HepG2 (cell line): ENCODE measurements around the gene PPP4R2. TPM values are rescaled to one million over a fixed set of nuclear protein-coding genes. Genes with fewer than 3 reads are reported as not detected.

Experiments
- ATAC-seq: fragments of 200-7000 bp; cut with Tn5 transposase; 3 replicates; pipeline ENCODE4 v1.9.1; 2020; ENCODE audit warnings: mild to moderate bottlenecking, moderate library complexity
- BruUV-seq: library from RNA; stranded (reverse); fragments of 400-500 nt; replicated peaks from 2 replicates; lab custom pipeline; 2021; lab: Mats Ljungman, UMichigan
- CTCF ChIA-PET: fragments of 300-600 bp; formaldehyde crosslinking; extraction: SDS; loops from one replicate; lab custom pipeline; 2021; ENCODE audit warnings: low total read pairs, inconsistent platforms, low intra/inter-chr PET ratio; lab: Yijun Ruan, JAX
- POLR2A ChIA-PET: fragments of 350-600 bp; sonication (Branson Sonifier 250); formaldehyde crosslinking; loops from one replicate; lab custom pipeline; 2020; ENCODE audit warnings: antibody characterized with exemption, inconsistent platforms; lab: Yijun Ruan, JAX
- DNase-seq: peaks from one replicate; pipeline ENCODE4 v3.0.0-alpha.2; 2015; ENCODE audit warnings: low spot score
- FAIRE-seq: peaks from 3 replicates; lab custom pipeline; 2011; peaks lifted over from hg19 to GRCh38; lab: Jason Lieb, UNC
- H2AFZ ChIP-seq: one replicate; pipeline ENCODE4 v1.6.1; 2011; ENCODE audit warnings: low read length, inconsistent platforms
- H3K27ac ChIP-seq: fragments of 300-600 bp; 3 replicates; pipeline ENCODE4 v1.8.0; 2011; ENCODE audit warnings: mixed run types, mild to moderate bottlenecking, mixed read lengths, low read length, inconsistent platforms; ENCODE audit not compliant: insufficient read depth; ENCODE audit errors: extremely low read length
- H3K27me3 ChIP-seq, 2 experiments: fragments of 200-600 bp in 1 of 2; 2 replicates in 1 of 2; 3 replicates in 1 of 2; pipeline versions ENCODE4 v1.6.0 to v1.8.0; 2011; ENCODE audit warnings: low read length in 2 of 2, mild to moderate bottlenecking in 2 of 2, moderate library complexity in 2 of 2, inconsistent platforms in 1 of 2; ENCODE audit not compliant: insufficient read depth in 2 of 2, control insufficient read depth in 1 of 2
- H3K36me3 ChIP-seq, 2 experiments: fragments of 200-600 bp in 1 of 2; replicated peaks in 1 of 2; 2 replicates in 1 of 2; 3 replicates in 1 of 2; pipeline versions ENCODE4 v1.5.1 to v1.8.0; 2011; ENCODE audit warnings: low read length in 2 of 2, inconsistent platforms in 1 of 2; ENCODE audit not compliant: insufficient read depth in 2 of 2, control insufficient read depth in 1 of 2
- H3K4me1 ChIP-seq: 2 replicates; pipeline ENCODE4 v1.5.1; 2012; ENCODE audit warnings: low read length, inconsistent platforms; ENCODE audit not compliant: insufficient read depth
- H3K4me2 ChIP-seq: 2 replicates; pipeline ENCODE4 v1.6.0; 2011; ENCODE audit warnings: low read depth, low read length, inconsistent platforms
- H3K4me3 ChIP-seq, 3 experiments: fragments of 200-600 bp in 1 of 3; sonication (generic), shearing (Covaris generic) in 1 of 3; replicated peaks in 1 of 3; 2 replicates each; pipeline ENCODE4 v1.5.1; 2011 to 2016; ENCODE audit warnings: low read length in 3 of 3, inconsistent platforms in 2 of 3, low read depth in 2 of 3, mild to moderate bottlenecking in 2 of 3, control low read depth in 1 of 3, mixed read lengths in 1 of 3; ENCODE audit not compliant: insufficient read depth in 1 of 3
- H3K79me2 ChIP-seq: one replicate; pipeline ENCODE4 v1.6.1; 2011; ENCODE audit warnings: low read length, inconsistent platforms; ENCODE audit not compliant: insufficient read depth
- H3K9ac ChIP-seq: 2 replicates; pipeline ENCODE4 v1.6.0; 2011; ENCODE audit warnings: mild to moderate bottlenecking, low read depth, low read length, inconsistent platforms; ENCODE audit not compliant: insufficient read depth
- H3K9me3 ChIP-seq: 2 replicates; pipeline ENCODE4 v1.5.1; 2012; ENCODE audit warnings: mild to moderate bottlenecking, low read length
- H4K20me1 ChIP-seq: 2 replicates; pipeline ENCODE4 v1.6.0; 2011; ENCODE audit warnings: inconsistent platforms, mild to moderate bottlenecking, low read length, moderate library complexity; ENCODE audit not compliant: insufficient read depth
- BRF2 ChIP-seq: sonication (generic); formaldehyde crosslinking; IDR thresholded peaks from 2 replicates; pipeline ENCODE4 v1.8.1; 2022; ENCODE audit warnings: mild to moderate bottlenecking, missing genetic modification reagents
- CBX1 ChIP-seq: IDR thresholded peaks from one replicate; pipeline ENCODE4 v1.6.1; 2016; ENCODE audit warnings: antibody characterized with exemption, low read depth
- ESRRA ChIP-seq: sonication (generic); formaldehyde crosslinking; IDR thresholded peaks from 2 replicates; pipeline ENCODE4 v1.5.1; 2020; ENCODE audit warnings: mild to moderate bottlenecking, low read depth, missing genetic modification reagents
- FOXA3 ChIP-seq: IDR thresholded peaks from 2 replicates; pipeline ENCODE4 v1.6.1; 2016; ENCODE audit warnings: missing genetic modification reagents, missing compliant biosample characterization
- FOXC1 ChIP-seq: sonication (generic); formaldehyde crosslinking; IDR thresholded peaks from 2 replicates; pipeline ENCODE4 v1.8.0; 2022; ENCODE audit warnings: mild to moderate bottlenecking, missing genetic modification reagents, borderline replicate concordance
- HOXD1 ChIP-seq: sonication (generic); formaldehyde crosslinking; IDR thresholded peaks from 2 replicates; pipeline ENCODE4 v1.5.0; 2020; ENCODE audit warnings: missing genetic modification reagents
- MAFK ChIP-seq, 2 experiments: IDR thresholded peaks in 1 of 2; conservative IDR thresholded peaks in 1 of 2; 2 replicates each; pipeline ENCODE4 v1.6.1; 2011; ENCODE audit warnings: improper control_type of control experiment in 2 of 2, low read length in 2 of 2
- PHF5A ChIP-seq: IDR thresholded peaks from one replicate; pipeline ENCODE4 v1.6.1; 2018; ENCODE audit warnings: low read depth, missing genetic modification reagents; ENCODE audit not compliant: unreplicated experiment
- PITX1 ChIP-seq: sonication (generic); formaldehyde crosslinking; IDR thresholded peaks from 2 replicates; pipeline ENCODE4 v1.5.1; 2020; ENCODE audit warnings: mild to moderate bottlenecking, missing genetic modification reagents
- RORA ChIP-seq: sonication (generic); formaldehyde crosslinking; IDR thresholded peaks from 2 replicates; pipeline ENCODE4 v1.5.0; 2020; ENCODE audit warnings: mild to moderate bottlenecking, missing genetic modification reagents, moderate library complexity
- SIN3B ChIP-seq: fragments of 150-350 bp; IDR thresholded peaks from 2 replicates; pipeline ENCODE4 v1.6.1; 2014; ENCODE audit warnings: low read length
- TBL1XR1 ChIP-seq: fragments of 150-350 bp; IDR thresholded peaks from 2 replicates; pipeline ENCODE4 v1.6.1; 2014; ENCODE audit warnings: borderline replicate concordance, low read length; ENCODE audit not compliant: partially characterized antibody
- ZBTB4 ChIP-seq: sonication (generic); formaldehyde crosslinking; IDR thresholded peaks from 2 replicates; pipeline ENCODE4 v1.4.0; 2020; ENCODE audit warnings: missing genetic modification reagents, mild to moderate bottlenecking, borderline replicate concordance
- ZNF510 ChIP-seq: sonication (generic); formaldehyde crosslinking; IDR thresholded peaks from 2 replicates; pipeline ENCODE4 v1.4.0; 2020; ENCODE audit warnings: low read depth, mild to moderate bottlenecking, missing genetic modification reagents
- WGBS: methylation state at CpG from one replicate; pipeline ENCODE4 v1.1.6; 2017; ENCODE audit warnings: low lambda C conversion rate; 5-methylcytosine and 5-hydroxymethylcytosine counted together
- in situ Hi-C: cut with HindIII; loops from 2 replicates; pipeline ENCODE4 v1.10.0; 2017; ENCODE audit warnings: low pct_unique_long_range_greater_than_20kb; ENCODE audit not compliant: extremely low pct_ligation_motif_present
- intact Hi-C: fragments of 100-400 bp; cut with micrococcal nuclease; formaldehyde crosslinking; loops from one replicate; pipeline ENCODE4 v1.10.0; 2022; ENCODE audit not compliant: unreplicated experiment
- polyA plus RNA-seq, 8 experiments: library from polyadenylated mRNA; depleted of rRNA in 3 of 8; stranded (reverse) in 7 of 8; unstranded in 1 of 8; fragments of >200 nt; fragmentation: Illumina TruSeq in 4 of 8; extraction: Trizol in 4 of 8; gene quantifications; 2 replicates each; pipeline versions ENCODE4 v1.2.1 to v1.2.3, GENCODE V29; 2011 to 2016; ENCODE audit warnings: low read depth in 4 of 8, missing spikeins in 1 of 8, mixed read lengths in 1 of 8; ENCODE audit not compliant: insufficient read depth in 1 of 8
- total RNA-seq, 5 experiments: library from RNA; depleted of rRNA; stranded (reverse); fragments of >200 nt; fragmentation: Illumina TruSeq; extraction: Trizol; gene quantifications; 2 replicates each; pipeline ENCODE4 v1.2.3, GENCODE V29; 2016; ENCODE audit warnings: low read depth in 1 of 5
- TF ChIP-seq, protein P1 (sequence below): IDR thresholded peaks from 2 replicates; pipeline ENCODE4 v1.4.0; 2020; ENCODE audit warnings: mild to moderate bottlenecking, missing genetic modification reagents

PPP4R2 gene
- total and polyA plus RNA-seq, 2 of the 13 experiments (the other 11 are each of a cell fraction or from before 2014, with no cell fraction given): 22.3 to 161 TPM

DNA sequence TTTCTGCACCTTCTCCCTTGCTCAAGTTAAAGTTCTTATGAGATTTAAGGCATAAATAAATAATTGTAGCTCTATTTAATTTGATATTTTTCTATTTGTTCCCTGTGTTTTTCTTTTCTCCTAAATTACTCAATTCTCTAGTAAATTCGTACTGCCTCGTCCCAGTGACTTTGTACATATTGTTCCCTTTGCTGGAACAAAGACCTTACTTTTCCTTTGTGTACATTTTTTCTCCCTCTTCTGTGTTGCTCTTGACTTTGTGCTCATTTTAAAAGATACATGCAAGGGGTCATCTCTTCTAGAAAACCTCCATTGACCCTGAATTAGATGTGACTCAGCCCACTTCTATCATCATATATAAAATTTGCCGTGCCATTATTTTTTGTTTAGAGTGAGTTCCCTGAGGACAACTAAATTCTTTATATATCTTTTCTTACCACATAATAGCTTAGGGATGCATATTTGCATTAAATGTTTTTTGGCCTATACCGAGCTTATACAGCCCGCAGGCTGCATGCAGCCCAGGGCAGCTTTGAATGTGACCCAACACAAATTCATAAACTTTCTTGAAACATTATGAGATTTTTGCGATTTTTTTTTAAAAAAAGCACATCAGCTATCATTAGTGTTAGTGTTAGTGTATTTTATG is 29.6 kb downstream of the PPP4R2 start (continued):
- TF ChIP-seq, protein P1, sequence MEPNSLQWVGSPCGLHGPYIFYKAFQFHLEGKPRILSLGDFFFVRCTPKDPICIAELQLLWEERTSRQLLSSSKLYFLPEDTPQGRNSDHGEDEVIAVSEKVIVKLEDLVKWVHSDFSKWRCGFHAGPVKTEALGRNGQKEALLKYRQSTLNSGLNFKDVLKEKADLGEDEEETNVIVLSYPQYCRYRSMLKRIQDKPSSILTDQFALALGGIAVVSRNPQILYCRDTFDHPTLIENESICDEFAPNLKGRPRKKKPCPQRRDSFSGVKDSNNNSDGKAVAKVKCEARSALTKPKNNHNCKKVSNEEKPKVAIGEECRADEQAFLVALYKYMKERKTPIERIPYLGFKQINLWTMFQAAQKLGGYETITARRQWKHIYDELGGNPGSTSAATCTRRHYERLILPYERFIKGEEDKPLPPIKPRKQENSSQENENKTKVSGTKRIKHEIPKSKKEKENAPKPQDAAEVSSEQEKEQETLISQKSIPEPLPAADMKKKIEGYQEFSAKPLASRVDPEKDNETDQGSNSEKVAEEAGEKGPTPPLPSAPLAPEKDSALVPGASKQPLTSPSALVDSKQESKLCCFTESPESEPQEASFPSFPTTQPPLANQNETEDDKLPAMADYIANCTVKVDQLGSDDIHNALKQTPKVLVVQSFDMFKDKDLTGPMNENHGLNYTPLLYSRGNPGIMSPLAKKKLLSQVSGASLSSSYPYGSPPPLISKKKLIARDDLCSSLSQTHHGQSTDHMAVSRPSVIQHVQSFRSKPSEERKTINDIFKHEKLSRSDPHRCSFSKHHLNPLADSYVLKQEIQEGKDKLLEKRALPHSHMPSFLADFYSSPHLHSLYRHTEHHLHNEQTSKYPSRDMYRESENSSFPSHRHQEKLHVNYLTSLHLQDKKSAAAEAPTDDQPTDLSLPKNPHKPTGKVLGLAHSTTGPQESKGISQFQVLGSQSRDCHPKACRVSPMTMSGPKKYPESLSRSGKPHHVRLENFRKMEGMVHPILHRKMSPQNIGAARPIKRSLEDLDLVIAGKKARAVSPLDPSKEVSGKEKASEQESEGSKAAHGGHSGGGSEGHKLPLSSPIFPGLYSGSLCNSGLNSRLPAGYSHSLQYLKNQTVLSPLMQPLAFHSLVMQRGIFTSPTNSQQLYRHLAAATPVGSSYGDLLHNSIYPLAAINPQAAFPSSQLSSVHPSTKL (CRISPR knock-in tag): peak; percentile 72
- no peak for TF ChIP-seq MAFK (conservative IDR thresholded peaks at IDR 0.05 in 1 of 2, IDR thresholded peaks at IDR 0.05 in 1 of 2; ENCODE audit: low read length in 2 of 2)
- TF ChIP-seq CBX1: no peak
- TF ChIP-seq FOXA3 (CRISPR knock-in tag): peak; percentile 77
- TF ChIP-seq, all 625 proteins: peak for 14

GRCh38 chr3:73026760-73027113 is 30.1 kb downstream of the PPP4R2 start:
- Histone ChIP-seq H3K4me2 (no peak overlapping the region), H3K4me1 (peaks cover 77% of the 10 kb centered on the region), H3K4me3 (no peak overlapping the region), H3K9ac (no peak overlapping the region), H2AFZ (no peak overlapping the region), H3K9me3 (no peaks in the 10 kb centered on the region), H4K20me1 (peaks cover 92% of the 10 kb centered on the region), H3K27me3 (no peaks in the 10 kb centered on the region), H3K27ac (no peak overlapping the region), H3K79me2 (peaks cover 99% of the 10 kb centered on the region), H3K36me3 (peaks cover 3 to 4% of the 10 kb centered on the region in 2 experiments; a peak in 2 of 5 replicates)
- in situ Hi-C loops (no loop called here), intact Hi-C loops (no loop called here)
- no peak for ATAC-seq
- BruUV-seq: no TSS peak
- WGBS: 94% methylated on average over 2 of the region's 2 CpGs
- no peak for FAIRE-seq
- DNase-seq: no peak
- POLR2A ChIA-PET: no interaction called here
- CTCF ChIA-PET: no interaction called here
- TF ChIP-seq FOXC1 (CRISPR knock-in tag) (no peak), TBL1XR1 (no peak), RORA (no peak), PITX1 (CRISPR knock-in tag) (no peak), SIN3B (no peak), ZBTB4 (CRISPR knock-in tag) (no peak), ESRRA (CRISPR knock-in tag) (no peak), PHF5A (no peak), BRF2 (CRISPR knock-in tag) (no peak), HOXD1 (CRISPR knock-in tag) (no peak), ZNF510 (CRISPR knock-in tag) (no peak)
